ENCODE measurements around the gene TMEM271. TPM values are rescaled to one million over a fixed set of nuclear protein-coding genes. Genes with fewer than 3 reads are reported as not detected.

Gene TMEM271
- total and polyA plus RNA-seq, 4 donors, result not detected

GRCh38 chr4:545612-546011 is 30.5 kb downstream of the TMEM271 start:
- Histone ChIP-seq H3K36me3 (ENCODE audit: control insufficient read depth in 4 of 4, insufficient read depth in 3 of 4, low read depth in 1 of 4, low read length in 3 of 4) (no peaks in the 10 kb centered on the region), H3K4me3 (ENCODE audit: low read depth in 1 of 3, low read length in 3 of 3) (no peak overlapping the region), H3K27me3 (ENCODE audit: control insufficient read depth in 4 of 4, insufficient read depth in 4 of 4, low read length in 3 of 4) (no peaks in the 10 kb centered on the region), H3K27ac (ENCODE audit: low read depth in 1 of 2, low read length in 2 of 2) (no peak overlapping the region), H3K9ac (ENCODE audit: low read depth in 1 of 2, low read length in 2 of 2) (no peak overlapping the region), H3K9me3 (ENCODE audit: control insufficient read depth in 4 of 4, low read length in 3 of 4) (peaks cover 0 to 4% (median 2%) of the 10 kb centered on the region in 4 donors), H3K4me1 (ENCODE audit: control insufficient read depth in 4 of 4, insufficient read depth in 4 of 4, low read length in 3 of 4) (no peaks in the 10 kb centered on the region)
- 74% methylated on average over 5 of the region's 5 CpGs for WGBS
- DNase-seq (ENCODE audit: low spot score), result no peak
- TF ChIP-seq SP1 (IDR thresholded peaks at IDR 0.05), result no peak
- TF ChIP-seq TAF1 (conservative IDR thresholded peaks at IDR 0.05), result no peak
- no peak for TF ChIP-seq GABPA (IDR thresholded peaks at IDR 0.05 in 1 of 2, conservative IDR thresholded peaks at IDR 0.05 in 1 of 2)
- TF ChIP-seq ZBTB33 (IDR thresholded peaks at IDR 0.05), result no peak
- TF ChIP-seq RXRA (IDR thresholded peaks at IDR 0.05), result no peak
- no peak for TF ChIP-seq HNF4G (IDR thresholded peaks at IDR 0.05)
- TF ChIP-seq FOXA1 (IDR thresholded peaks at IDR 0.05), result no peak

- H3K27me3 ChIP-seq (ENCODE audit: control insufficient read depth in 4 of 4, insufficient read depth in 4 of 4, low read length in 3 of 4), result no peaks in the 10 kb centered on the region
- no peak overlapping the region for H3K27ac ChIP-seq (ENCODE audit: low read depth in 1 of 2, low read length in 2 of 2)
- no peak for DNase-seq (ENCODE audit: low spot score)
- 86% methylated on average over 9 of the region's 9 CpGs for WGBS
- H3K9me3 ChIP-seq (ENCODE audit: control insufficient read depth in 4 of 4, low read length in 3 of 4), result peaks cover 0 to 4% (median 2%) of the 10 kb centered on the region in 4 donors
- no peaks in the 10 kb centered on the region for H3K4me1 ChIP-seq (ENCODE audit: control insufficient read depth in 4 of 4, insufficient read depth in 4 of 4, low read length in 3 of 4)
- no peaks in the 10 kb centered on the region for H3K36me3 ChIP-seq (ENCODE audit: control insufficient read depth in 4 of 4, insufficient read depth in 3 of 4, low read depth in 1 of 4, low read length in 3 of 4)
- H3K9ac ChIP-seq (ENCODE audit: low read depth in 1 of 2, low read length in 2 of 2), result no peak overlapping the region
- no peak overlapping the region for H3K4me3 ChIP-seq (ENCODE audit: low read depth in 1 of 3, low read length in 3 of 3)
- TF ChIP-seq GABPA (IDR thresholded peaks at IDR 0.05 in 1 of 2, conservative IDR thresholded peaks at IDR 0.05 in 1 of 2) (no peak), ZBTB33 (IDR thresholded peaks at IDR 0.05) (no peak), ATF3 (IDR thresholded peaks at IDR 0.05) (no peak), NR2F2 (IDR thresholded peaks at IDR 0.05) (no peak), FOXA1 (IDR thresholded peaks at IDR 0.05) (no peak), HNF4A (conservative IDR thresholded peaks at IDR 0.05) (no peak), EGR1 (IDR thresholded peaks at IDR 0.05; ENCODE audit: low read depth in 2 of 2) (no peak), TAF1 (conservative IDR thresholded peaks at IDR 0.05) (no peak), RXRA (IDR thresholded peaks at IDR 0.05) (no peak)
Observed at GRCh38 chr4:544386-545105, 31.5 kb downstream of the TMEM271 start.

GRCh38 chr4:541271-541670 is 34.8 kb downstream of the TMEM271 start:
- 94% methylated on average over 3 of the region's 3 CpGs for WGBS
- Histone ChIP-seq H3K4me3 (ENCODE audit: low read depth in 1 of 3, low read length in 3 of 3) (no peak overlapping the region), H3K9me3 (ENCODE audit: control insufficient read depth in 4 of 4, low read length in 3 of 4) (no peaks in the 10 kb centered on the region), H3K4me1 (ENCODE audit: control insufficient read depth in 4 of 4, insufficient read depth in 4 of 4, low read length in 3 of 4) (no peaks in the 10 kb centered on the region), H3K27ac (ENCODE audit: low read depth in 1 of 2, low read length in 2 of 2) (no peak overlapping the region), H3K27me3 (ENCODE audit: control insufficient read depth in 4 of 4, insufficient read depth in 4 of 4, low read length in 3 of 4) (no peaks in the 10 kb centered on the region), H3K36me3 (ENCODE audit: control insufficient read depth in 4 of 4, insufficient read depth in 3 of 4, low read depth in 1 of 4, low read length in 3 of 4) (peaks cover 0 to 6% (median 1%) of the 10 kb centered on the region in 4 donors), H3K9ac (ENCODE audit: low read depth in 1 of 2, low read length in 2 of 2) (no peak overlapping the region)
- DNase-seq (ENCODE audit: low spot score), result no peak
- TF ChIP-seq FOXA1 (IDR thresholded peaks at IDR 0.05), result no peak
- no peak for TF ChIP-seq HNF4A (conservative IDR thresholded peaks at IDR 0.05)
- TF ChIP-seq CTCF (IDR thresholded peaks at IDR 0.05; ENCODE audit: low read depth, low read length, missing input control), result no peak
- TF ChIP-seq MAX (IDR thresholded peaks at IDR 0.05), result no peak
- no peak for TF ChIP-seq FOXA2 (IDR thresholded peaks at IDR 0.05)
- no peak for TF ChIP-seq REST (IDR thresholded peaks at IDR 0.05)
- TF ChIP-seq RAD21 (IDR thresholded peaks at IDR 0.05), result no peak
- TF ChIP-seq YY1 (IDR thresholded peaks at IDR 0.05), result no peak
- no peak for TF ChIP-seq NR2F2 (IDR thresholded peaks at IDR 0.05)
- no peak for TF ChIP-seq JUND (IDR thresholded peaks at IDR 0.05)
- no peak for TF ChIP-seq SP1 (IDR thresholded peaks at IDR 0.05)

All from liver (tissue), 9 donors.